Measurements from ENCODE around the gene TIPIN. TPM values are rescaled to one million over a fixed set of nuclear protein-coding genes. Genes with fewer than 3 reads are reported as not detected.

TIPIN gene
- total and polyA plus RNA-seq, 2 of the 8 experiments (the other 6 are each of a cell fraction or from before 2014, with no cell fraction given): 8.5 to 24.7 TPM

DNA sequence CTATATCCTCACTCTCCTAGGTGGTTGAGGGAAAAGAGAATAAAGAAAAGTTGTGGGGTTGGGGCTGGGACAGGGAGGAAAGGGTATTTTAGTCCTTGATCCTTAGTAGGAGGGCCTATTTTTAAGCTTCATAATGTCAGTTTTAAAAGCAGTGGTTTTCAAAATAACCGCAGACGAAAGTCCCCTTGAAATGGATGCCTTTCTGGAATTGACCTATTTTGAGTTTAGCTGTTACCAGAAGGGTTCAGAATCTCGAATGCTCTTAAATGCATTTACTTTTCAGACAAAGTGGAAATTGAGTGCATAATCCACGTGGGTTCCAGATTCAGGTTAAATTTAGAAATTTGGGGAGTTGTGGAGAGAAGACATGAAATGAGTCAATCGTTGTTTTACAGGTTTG is 46.8 kb upstream of the TIPIN start (continued):
- TF ChIP-seq JUND (IDR thresholded peaks at IDR 0.05; ENCODE audit: low read length) (no peak), SP4 (IDR thresholded peaks at IDR 0.05; ENCODE audit: low read length) (no peak)
